GM21529 (cell line): ENCODE results near the gene UGGT1.

Source experiments
- ATAC-seq: cut with Tn5 transposase; IDR thresholded peaks from one replicate; pipeline ENCODE4 v1.9.1; 2021; ENCODE audit not compliant: unreplicated experiment

UGGT1 gene

DNA sequence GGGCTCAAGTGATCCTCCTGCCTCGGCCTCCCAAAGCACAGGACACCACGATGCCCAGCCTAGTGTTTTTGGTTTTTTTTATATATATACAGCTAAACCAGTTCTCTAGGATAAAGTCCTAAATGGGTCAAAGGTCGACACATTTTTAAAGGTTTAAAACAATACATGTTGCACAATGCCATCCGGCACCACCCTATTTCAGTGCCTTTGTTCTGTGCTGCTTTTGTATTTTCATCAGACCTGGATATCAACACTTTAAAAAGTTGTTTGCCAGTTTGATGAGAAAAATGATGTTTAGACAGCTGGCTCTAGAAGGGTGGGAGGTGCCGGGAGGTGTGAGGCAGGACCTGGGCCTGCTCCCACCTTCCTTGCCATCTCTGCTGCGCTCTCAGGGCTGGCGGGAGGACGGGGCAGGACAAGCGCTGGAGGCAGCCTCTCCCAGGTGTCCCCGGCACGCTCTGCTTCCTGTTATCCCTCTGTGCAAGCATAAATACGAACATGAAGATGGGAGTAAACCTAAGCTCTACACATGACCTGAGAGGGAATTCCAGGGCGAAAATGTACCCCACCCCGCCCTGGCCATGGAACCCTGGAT, 124.0 kb downstream of the UGGT1 start:
- ATAC-seq = no peak

DNA sequence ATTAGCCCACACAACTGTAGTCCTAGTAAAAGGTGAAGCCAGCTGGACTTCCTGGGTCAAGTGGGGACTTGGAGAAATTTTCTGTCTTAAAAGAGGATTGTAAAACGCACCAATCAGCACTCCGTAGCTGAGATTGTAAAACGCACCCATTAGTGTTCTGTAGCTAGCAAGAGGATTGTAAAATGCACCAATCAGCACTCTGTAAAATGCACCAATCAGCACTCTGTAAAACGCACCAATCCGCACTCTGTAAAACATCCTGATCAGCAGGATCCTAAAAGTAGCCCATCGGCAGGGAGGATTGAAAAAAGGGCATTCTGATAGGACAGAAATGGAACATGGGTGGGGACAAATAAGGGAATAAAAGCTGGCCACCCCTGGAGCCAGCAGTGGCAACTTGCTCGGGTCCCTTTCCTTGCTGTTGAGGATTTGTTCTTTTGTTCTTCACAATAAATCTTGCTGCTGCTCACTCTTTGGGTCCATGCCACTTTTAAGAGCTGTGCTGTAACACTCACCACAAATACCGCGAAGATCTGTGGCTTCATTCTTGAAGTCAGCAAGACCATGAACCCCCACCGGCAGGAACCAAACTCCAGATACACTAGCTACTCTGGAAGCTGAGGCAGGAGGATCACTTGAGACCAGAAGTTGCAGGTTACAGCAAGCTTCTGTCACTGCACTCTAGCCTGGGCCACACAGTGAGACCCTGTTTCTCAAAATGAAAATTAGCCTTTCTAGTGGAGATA, 125.1 kb downstream of the UGGT1 start:
- no peak for ATAC-seq

DNA sequence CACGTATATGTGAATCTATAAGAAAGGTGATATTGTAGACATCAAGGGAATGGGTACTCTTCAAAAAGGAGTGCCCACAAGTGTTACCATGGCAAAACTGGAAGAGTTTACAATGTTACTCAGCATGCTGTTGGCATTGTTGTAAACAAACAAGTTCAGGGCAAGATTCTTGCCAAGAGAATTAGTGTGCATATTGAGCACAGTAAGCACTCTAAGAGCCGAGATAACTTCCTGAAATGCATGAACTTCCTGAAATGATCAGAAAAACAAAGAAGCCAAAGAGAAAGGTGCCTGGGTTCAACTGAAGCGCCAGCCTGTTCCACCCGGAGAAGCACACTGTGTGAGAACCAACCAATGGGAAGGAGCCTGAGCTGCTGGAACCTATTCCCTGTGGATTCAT, 126.7 kb downstream of the UGGT1 start:
- ATAC-seq = no peak

DNA sequence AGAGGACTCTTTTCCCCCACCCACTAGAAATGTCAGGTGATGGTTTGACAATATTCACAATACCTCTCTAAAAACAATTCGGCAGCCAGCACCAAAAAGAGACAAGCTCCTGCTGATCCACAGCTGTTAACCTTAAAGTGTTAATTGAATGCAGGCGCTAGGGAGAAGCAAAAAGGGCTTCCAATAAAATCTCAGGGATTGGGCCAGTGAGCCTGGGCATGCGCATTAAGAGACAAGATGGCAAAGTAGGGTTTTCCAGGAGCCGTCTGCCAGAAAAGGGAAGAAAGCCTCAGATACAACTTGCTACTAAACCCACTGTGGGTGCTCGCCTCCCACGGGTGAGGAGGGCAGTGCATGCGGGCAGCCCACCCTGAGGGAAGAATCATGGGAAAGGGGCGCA, 128.9 kb downstream of the UGGT1 start:
- ATAC-seq = no peak

DNA sequence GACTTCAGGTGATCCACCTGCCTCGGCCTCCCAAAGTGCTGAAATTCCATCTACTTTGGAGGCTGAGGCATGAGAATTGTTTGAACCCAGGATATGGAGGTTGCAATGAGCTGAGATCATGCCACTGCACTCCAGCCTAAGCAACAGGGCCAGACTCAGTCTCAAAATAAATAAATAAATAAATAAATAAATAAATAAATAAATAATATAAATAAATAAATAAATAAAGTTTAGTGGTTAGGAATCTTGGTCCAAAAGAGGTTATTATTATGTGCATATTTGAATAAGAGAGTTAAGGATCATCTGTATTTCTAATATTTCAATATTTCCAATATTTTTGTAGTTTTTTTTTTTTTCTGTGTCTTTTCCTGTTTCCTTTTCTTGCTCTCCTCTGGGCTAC, 136.9 kb downstream of the UGGT1 start:
- ATAC-seq = no peak

DNA sequence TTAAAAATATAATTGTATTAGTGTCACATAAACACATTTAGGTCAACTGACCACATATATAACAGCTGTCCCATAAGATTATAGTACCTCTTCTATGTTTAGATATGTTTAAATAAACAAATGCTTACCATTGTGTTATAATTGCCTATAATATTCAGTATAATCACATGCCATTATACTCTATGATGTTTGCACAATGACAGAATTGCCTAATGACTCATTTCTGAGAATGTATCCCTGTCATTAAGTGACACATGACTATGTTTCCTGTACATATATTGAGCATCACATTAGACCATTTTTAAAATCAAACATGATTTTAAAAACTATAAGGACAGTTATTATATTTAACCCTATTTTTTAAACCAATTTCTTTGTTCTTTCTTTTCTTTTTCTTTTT, 137.9 kb downstream of the UGGT1 start:
- no peak for ATAC-seq

DNA sequence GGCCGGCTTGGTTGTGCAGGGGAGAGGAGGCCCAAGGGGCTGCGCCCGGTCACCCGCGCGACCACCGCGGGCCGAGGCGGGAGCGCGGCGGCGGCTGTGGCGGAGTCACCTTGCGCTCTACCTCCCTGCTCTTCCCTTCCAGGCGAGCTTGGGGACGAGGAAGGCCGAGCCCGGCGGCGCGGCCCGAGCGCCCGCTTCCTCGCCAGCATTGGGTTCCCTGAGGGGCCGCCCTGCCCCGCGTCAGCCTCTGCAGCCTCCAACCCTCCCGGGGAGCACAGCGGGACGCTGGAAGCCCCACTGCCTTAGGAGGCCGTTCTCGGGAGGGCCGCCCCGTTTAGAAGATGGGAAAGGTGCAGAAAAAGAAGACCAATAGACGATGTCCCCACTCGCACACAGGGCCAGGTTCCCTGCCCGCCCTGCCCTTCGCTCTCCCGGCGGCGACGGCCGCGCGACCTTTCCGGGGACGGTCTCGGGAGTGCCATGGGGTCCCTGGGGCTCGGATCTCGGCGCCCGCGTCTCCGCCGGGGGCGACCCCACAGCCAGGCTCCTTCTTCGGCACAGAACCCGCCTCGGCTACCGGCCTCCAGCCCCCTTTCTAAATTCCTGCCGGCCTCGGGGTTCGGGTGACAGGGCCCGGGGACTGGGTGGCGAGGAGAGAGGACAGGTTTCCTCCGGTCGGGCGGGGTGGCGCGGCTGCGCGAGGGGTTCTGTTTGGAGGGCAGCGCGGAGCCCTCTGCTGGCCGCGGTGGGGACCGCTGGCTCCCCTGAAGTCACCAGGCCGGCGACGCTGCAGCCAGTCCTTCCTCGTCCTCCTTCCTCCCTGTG, 142.2 kb downstream of the UGGT1 start:
- peak; percentile 100 for ATAC-seq

DNA sequence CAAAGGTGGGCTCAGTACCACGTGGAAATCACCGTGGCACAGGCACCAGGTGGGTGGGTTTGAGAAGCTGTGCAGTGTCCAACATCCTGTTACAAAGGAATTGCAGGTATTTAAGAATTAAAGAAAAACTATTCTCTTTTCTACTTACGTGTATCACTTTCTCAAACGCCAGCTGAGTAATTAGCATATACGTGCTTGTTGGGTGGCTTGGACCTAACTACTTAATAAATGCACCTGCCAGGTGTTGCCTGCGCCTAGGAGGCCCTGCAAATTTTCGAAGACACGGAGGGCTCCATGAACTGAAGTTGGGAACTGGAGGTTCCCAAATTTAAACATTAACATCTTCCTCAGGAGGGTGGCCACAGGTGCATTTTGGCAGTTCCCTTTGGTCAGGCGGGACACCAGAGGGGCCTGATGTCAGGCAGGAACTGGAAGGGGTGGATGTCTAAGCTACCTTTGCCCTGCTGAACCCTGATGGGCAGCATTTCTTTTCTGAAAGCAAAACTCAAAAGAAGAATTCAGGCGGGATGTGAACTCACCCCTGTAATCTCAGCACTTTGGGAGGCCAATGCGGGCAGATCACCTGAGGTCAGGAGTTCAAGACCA, 142.9 kb downstream of the UGGT1 start:
- no peak for ATAC-seq

DNA sequence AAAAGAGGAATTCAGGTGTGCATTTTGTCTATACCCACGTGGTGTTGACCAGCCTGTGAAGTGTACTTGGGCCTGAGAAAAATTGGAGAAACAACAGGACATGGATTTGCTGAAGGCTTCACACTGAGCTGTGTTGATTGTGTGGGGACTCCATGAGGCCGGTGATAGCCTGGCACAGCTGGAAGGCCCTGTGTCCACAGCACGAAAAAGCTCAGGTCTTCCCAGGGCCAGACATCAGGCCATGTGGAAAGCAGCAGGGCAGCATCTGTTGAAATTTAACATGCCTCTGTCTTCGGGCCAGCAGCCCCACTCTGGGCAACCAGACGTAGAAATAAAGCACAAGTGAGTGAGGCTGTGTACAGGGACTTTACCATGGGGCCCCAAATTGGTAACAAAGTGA, 143.6 kb downstream of the UGGT1 start:
- no peak for ATAC-seq

DNA sequence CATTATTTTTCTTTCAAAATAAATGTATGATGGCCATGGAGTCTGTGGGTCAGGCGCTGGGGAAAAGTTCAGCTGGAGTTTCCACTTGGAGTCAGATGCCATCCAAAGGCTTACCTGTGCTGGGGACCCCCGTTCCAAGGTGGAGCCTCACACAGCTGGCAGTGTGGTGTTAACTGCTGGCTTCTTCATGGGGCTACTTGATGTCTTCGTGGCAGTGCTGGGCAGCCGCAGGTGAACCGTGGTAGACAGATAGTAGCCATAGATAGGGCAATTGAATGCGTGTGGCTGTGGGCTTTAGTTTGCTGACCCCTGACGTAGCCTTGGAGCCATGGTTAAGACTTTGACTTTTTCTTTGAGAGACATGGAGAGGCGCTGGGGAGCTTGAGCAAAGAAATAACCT, 144.6 kb downstream of the UGGT1 start:
- ATAC-seq = no peak

DNA sequence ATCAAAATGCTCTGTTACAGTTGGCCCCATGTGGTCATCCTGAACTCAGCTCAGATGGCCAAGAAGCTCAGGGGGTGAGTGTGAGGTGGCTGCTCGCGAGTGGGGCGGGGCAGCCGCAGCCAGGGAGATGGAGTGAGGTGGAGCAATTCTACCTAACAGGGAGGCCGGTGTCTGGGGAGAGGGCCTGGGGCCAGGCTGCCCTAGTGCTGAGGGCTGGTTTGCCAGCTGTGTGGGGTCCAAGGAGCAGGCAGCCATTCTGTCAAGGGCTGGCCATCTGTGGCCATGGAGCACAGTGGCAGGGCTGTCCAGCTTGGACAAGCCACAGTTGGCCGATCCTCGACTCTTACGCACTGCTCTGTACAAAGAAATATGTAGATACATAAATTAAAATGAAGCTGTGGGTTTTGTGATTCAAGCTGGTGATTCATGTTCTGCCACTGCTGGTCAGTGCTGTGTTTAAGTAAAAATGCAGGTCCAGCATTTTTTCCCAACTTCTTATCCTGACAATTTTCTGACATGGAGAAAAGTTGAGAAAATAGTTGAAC, 145.6 kb downstream of the UGGT1 start:
- ATAC-seq = no peak

DNA sequence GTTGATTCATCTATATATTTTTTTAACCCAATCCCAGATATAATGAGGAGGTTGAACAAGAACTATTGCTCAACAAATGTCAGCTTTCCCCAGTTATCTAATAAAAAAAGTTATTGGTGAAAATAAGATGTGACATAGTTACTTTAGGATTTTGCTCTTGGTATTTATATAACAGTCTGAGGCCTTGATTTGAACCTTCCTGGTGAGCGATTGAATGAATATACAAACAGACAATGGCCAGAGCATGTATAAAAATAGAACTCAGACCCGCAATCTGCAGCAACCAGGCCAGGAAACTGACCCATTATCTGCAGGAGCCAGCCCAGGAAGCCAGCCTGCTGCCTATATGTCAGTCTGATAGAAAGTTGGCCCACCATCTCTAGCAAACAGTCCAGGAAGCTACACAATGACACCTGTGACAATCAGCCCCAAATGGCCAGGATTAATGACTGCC, 146.1 kb downstream of the UGGT1 start:
- no peak for ATAC-seq

DNA sequence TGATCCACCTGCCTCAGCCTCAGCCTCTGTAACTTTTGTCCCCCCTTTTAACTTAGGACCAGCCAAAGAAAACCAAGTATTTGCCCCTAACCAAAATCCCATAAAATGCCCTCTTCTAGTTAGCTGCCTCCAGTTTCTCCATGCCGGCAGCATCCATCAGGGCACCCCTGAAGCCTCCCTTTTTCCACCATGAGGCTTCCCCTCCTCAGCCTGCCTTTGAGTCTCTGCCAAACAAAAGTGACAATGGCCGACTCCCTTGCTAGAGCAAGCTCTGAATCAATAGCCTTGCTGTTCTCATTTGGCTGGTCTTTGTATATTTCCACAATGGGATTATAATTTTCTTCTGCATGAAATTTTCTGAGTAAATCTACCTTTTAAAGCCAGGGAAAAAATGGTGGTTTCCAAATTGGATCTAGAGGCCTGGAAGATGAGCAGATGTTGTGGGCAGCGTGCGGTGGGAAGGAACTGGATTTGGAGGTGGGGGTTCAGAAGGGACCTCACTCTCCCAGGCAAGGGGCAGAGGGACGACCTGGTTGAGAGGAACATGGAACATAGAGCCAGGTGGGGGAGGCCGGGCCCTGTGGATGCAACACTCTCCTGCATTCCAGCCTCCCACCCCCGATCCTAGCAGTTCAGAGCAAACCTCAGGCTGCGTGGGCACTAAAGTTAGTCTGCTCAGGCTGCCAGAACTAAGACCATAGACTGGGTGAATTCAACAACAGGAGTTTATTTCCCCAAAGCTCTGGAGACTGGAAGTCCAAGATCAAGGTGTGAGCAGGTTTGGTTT, 147.1 kb downstream of the UGGT1 start:
- ATAC-seq = no peak

DNA sequence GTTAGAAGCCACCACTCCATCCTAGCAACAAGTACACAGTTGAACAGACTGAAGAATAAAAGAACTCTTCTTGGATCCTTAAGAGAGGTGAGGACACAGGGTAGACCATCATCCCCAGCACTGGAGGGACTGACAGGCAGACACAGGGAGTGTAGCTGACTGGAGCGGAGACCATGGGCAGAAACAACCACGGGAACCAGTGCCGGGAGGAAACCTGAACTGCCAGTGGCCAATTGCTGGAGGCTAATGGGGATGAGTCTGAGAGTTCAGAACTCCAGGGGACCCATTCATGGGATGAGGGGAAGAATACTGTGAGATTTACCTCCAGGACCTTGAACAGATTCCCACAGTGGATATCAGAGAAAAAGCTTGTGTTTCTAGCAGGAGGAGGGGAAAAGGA, 150.9 kb downstream of the UGGT1 start:
- no peak for ATAC-seq
